ENCODE data around the gene STYXL2.

DNA sequence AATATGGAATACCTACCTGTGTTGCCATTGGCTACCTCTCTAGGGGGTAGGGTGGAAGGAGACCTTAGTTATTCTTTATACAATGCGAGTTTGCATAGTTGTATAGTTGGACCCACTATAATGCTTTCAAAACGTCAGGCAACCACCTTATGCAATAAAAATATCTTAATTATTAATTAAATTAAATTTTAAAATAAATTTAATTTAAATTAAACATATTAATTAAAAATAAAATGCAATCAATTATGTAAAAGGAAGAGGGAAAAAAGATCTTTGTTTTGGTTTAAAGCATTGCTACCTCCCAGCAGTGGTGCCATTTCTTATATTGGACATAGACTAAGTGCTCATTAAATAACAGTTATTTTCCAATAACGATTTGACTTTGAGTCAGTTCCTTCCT lies 26.0 kb upstream of the STYXL2 start:
- TF ChIP-seq, protein P1, sequence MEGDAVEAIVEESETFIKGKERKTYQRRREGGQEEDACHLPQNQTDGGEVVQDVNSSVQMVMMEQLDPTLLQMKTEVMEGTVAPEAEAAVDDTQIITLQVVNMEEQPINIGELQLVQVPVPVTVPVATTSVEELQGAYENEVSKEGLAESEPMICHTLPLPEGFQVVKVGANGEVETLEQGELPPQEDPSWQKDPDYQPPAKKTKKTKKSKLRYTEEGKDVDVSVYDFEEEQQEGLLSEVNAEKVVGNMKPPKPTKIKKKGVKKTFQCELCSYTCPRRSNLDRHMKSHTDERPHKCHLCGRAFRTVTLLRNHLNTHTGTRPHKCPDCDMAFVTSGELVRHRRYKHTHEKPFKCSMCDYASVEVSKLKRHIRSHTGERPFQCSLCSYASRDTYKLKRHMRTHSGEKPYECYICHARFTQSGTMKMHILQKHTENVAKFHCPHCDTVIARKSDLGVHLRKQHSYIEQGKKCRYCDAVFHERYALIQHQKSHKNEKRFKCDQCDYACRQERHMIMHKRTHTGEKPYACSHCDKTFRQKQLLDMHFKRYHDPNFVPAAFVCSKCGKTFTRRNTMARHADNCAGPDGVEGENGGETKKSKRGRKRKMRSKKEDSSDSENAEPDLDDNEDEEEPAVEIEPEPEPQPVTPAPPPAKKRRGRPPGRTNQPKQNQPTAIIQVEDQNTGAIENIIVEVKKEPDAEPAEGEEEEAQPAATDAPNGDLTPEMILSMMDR (IDR thresholded peaks at IDR 0.05; ENCODE audit: low read length) = no peak
- no peak for TF ChIP-seq EZH2 (IDR thresholded peaks at IDR 0.05; ENCODE audit: borderline replicate concordance, low read length)

Data from OCI-LY1 (cell line).